ENCODE data around the gene TEK. TPM values are rescaled to one million over a fixed set of nuclear protein-coding genes. Genes with fewer than 3 reads are reported as not detected.

TEK gene
- total RNA-seq, 1 experiment from 2014 or later, result not detected

DNA sequence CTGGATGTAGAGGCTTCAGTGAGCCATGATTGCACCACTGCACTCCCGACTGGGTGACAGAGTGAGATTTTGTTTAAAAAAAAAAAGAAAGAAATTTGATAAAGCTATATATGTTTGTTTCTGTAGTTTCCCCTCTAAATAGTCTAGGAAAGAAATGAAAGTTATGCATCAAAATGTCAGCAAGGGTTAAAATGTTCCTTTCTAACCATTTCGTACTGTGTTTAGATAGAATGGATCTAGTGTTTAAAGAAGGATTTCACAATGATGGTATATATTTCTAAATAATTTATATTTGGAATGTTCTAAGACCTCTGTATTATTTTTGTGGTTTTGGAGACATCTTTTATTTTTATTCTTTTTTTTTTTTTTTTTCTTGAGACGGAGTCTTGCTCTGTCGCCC, 22.7 kb downstream of the TEK start:
- BruUV-seq (replicated peaks), result no TSS peak
- Histone ChIP-seq H3K36me3 (ENCODE audit: low read depth) (no peaks in the 10 kb centered on the region), H3F3A (ENCODE audit: insufficient read depth, low read depth) (no peaks in the 10 kb centered on the region), H3K4me1 (replicated peaks; ENCODE audit: insufficient read depth) (no peaks in the 10 kb centered on the region), H3K9me3 (ENCODE audit: insufficient read depth, low read depth) (no peaks in the 10 kb centered on the region), H4K20me1 (ENCODE audit: insufficient read depth) (no peaks in the 10 kb centered on the region), H3K27me3 (ENCODE audit: insufficient read depth, low read depth) (no peaks in the 10 kb centered on the region), H3K27ac (no peak overlapping the region), H2AFZ (no peak overlapping the region), H3K4me2 (no peak overlapping the region), H3K79me2 (ENCODE audit: low read depth) (no peaks in the 10 kb centered on the region), H3K9me2 (ENCODE audit: insufficient read depth) (no peaks in the 10 kb centered on the region), H3K4me3 (no peak overlapping the region)
- TF ChIP-seq CTCF (conservative IDR thresholded peaks at IDR 0.05) (no peak), EZH2 (IDR thresholded peaks at IDR 0.05; ENCODE audit: low read depth) (no peak)
- intact Hi-C loops (cut with micrococcal nuclease; ENCODE audit: unreplicated experiment), result no loop called here
- DNase-seq, result no peak
- ChIA-PET POLR2A (ENCODE audit: unreplicated experiment) (no interaction called here), CTCF (no interaction called here)

DNA sequence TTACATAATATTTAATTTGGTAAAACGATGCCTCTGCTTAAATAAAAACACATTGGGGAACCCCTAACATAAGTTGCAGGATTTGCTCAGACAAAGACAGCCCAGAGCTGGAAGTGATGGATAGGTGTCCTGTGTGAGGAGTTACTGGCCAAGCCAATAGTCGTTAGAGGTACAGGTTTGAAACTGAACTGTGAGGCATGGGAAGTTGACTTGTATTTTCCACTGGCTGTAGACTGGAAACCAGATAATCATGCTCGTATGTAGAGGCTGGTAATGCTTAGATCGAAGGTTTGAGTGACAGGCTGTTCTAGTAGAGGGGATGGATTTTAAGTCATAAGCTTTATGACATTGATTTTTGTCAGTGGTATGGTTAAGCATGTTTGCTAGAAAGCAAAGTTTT, 24.8 kb downstream of the TEK start:
- Histone ChIP-seq H2AFZ (no peak overlapping the region), H3F3A (ENCODE audit: insufficient read depth, low read depth) (no peaks in the 10 kb centered on the region), H3K36me3 (ENCODE audit: low read depth) (no peaks in the 10 kb centered on the region), H3K27ac (no peak overlapping the region), H3K9me2 (ENCODE audit: insufficient read depth) (no peaks in the 10 kb centered on the region), H3K79me2 (ENCODE audit: low read depth) (no peaks in the 10 kb centered on the region), H4K20me1 (ENCODE audit: insufficient read depth) (no peaks in the 10 kb centered on the region), H3K4me1 (replicated peaks; ENCODE audit: insufficient read depth) (no peaks in the 10 kb centered on the region), H3K4me3 (no peak overlapping the region), H3K27me3 (ENCODE audit: insufficient read depth, low read depth) (no peaks in the 10 kb centered on the region), H3K9me3 (ENCODE audit: insufficient read depth, low read depth) (no peaks in the 10 kb centered on the region), H3K4me2 (no peak overlapping the region)
- no TSS peak for BruUV-seq (replicated peaks)
- no peak for TF ChIP-seq CTCF (conservative IDR thresholded peaks at IDR 0.05)
- no peak for TF ChIP-seq EZH2 (IDR thresholded peaks at IDR 0.05; ENCODE audit: low read depth)
- ChIA-PET POLR2A (ENCODE audit: unreplicated experiment) (interaction anchor here (0.7 kb wide), 1 partner anchor 80 kb away, joined by 4 read pairs; no protein-coding TSS in a partner anchor), CTCF (no interaction called here)
- no peak for DNase-seq
- intact Hi-C loops (cut with micrococcal nuclease; ENCODE audit: unreplicated experiment), result no loop called here

DNA sequence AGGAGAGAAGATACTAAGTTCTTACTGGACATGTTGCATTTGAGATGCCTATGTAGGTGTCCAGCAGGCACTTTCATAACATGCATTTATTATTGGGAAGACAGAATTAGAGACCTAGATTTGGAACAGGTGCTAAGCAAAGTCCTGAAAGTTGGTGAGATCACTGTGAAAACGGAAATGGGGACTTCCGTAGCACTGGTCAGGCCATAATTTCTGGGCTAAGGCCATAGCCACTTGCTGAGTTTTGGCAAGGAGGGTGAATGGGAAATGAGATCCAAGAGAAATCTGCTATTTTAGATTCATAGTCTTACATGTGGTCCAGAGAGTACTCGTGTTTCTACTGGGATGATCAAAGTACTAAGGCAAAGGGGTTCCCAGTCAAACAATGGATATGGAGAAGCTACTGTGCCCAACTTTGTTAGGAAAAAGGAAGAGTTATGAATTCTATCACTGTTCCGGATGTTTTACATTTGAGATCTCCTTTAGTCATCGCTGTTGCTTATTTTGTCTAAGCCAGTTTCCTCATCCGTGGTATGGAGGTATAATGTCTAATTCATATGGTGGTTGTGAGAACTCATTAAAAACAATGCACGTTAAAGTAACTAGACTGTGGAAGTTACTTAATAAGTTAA, 33.4 kb downstream of the TEK start:
- Histone ChIP-seq H3K4me2 (no peak overlapping the region), H3K9me3 (ENCODE audit: insufficient read depth, low read depth) (no peaks in the 10 kb centered on the region), H3K27ac (no peak overlapping the region), H3F3A (ENCODE audit: insufficient read depth, low read depth) (no peaks in the 10 kb centered on the region), H3K4me1 (replicated peaks; ENCODE audit: insufficient read depth) (no peaks in the 10 kb centered on the region), H3K9me2 (ENCODE audit: insufficient read depth) (no peaks in the 10 kb centered on the region), H3K27me3 (ENCODE audit: insufficient read depth, low read depth) (no peaks in the 10 kb centered on the region), H2AFZ (no peak overlapping the region), H3K4me3 (no peak overlapping the region), H3K79me2 (ENCODE audit: low read depth) (no peaks in the 10 kb centered on the region), H4K20me1 (ENCODE audit: insufficient read depth) (no peaks in the 10 kb centered on the region), H3K36me3 (ENCODE audit: low read depth) (no peaks in the 10 kb centered on the region)
- POLR2A ChIA-PET (ENCODE audit: unreplicated experiment), result no interaction called here
- DNase-seq, result no peak
- intact Hi-C loops (cut with micrococcal nuclease; ENCODE audit: unreplicated experiment), result no loop called here
- TF ChIP-seq EZH2 (IDR thresholded peaks at IDR 0.05; ENCODE audit: low read depth) (no peak), CTCF (conservative IDR thresholded peaks at IDR 0.05) (no peak)
- BruUV-seq (replicated peaks), result no TSS peak
- CTCF ChIA-PET, result no interaction called here

Data from PC-9 (cell line).